GM12873 (cell line): Measurements from ENCODE around the gene SOWAHA.

Experiments used
- TF ChIP-seq, protein P1 (sequence below): IDR thresholded peaks from 2 replicates; pipeline ENCODE4 v1.5.1; 2012; ENCODE audit warnings: low read depth, mild to moderate bottlenecking, moderate library complexity, low read length, control low read depth; ENCODE audit not compliant: insufficient read depth; ENCODE audit errors: missing control alignments

The SOWAHA gene

DNA sequence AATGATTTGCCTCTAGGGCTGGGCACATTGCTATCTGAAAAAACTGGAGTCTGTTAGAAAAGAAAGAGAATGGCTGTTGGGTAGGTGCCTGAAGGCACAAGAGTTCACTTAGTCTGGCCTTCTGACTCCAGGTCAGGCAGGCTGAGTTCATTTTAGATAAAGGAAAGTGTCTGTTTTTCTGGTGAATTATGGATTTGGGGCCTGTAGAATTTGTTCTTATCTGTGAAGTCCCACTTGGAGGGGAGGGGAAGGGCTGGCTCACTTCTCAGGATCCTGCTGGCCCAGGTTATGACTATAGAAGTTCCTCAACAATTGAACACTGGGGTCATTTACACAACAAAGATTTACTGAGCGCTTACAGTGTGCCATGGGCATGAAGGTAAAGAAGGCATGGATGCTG is 24.6 kb upstream of the SOWAHA start:
- TF ChIP-seq, protein P1, sequence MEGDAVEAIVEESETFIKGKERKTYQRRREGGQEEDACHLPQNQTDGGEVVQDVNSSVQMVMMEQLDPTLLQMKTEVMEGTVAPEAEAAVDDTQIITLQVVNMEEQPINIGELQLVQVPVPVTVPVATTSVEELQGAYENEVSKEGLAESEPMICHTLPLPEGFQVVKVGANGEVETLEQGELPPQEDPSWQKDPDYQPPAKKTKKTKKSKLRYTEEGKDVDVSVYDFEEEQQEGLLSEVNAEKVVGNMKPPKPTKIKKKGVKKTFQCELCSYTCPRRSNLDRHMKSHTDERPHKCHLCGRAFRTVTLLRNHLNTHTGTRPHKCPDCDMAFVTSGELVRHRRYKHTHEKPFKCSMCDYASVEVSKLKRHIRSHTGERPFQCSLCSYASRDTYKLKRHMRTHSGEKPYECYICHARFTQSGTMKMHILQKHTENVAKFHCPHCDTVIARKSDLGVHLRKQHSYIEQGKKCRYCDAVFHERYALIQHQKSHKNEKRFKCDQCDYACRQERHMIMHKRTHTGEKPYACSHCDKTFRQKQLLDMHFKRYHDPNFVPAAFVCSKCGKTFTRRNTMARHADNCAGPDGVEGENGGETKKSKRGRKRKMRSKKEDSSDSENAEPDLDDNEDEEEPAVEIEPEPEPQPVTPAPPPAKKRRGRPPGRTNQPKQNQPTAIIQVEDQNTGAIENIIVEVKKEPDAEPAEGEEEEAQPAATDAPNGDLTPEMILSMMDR = no peak

DNA sequence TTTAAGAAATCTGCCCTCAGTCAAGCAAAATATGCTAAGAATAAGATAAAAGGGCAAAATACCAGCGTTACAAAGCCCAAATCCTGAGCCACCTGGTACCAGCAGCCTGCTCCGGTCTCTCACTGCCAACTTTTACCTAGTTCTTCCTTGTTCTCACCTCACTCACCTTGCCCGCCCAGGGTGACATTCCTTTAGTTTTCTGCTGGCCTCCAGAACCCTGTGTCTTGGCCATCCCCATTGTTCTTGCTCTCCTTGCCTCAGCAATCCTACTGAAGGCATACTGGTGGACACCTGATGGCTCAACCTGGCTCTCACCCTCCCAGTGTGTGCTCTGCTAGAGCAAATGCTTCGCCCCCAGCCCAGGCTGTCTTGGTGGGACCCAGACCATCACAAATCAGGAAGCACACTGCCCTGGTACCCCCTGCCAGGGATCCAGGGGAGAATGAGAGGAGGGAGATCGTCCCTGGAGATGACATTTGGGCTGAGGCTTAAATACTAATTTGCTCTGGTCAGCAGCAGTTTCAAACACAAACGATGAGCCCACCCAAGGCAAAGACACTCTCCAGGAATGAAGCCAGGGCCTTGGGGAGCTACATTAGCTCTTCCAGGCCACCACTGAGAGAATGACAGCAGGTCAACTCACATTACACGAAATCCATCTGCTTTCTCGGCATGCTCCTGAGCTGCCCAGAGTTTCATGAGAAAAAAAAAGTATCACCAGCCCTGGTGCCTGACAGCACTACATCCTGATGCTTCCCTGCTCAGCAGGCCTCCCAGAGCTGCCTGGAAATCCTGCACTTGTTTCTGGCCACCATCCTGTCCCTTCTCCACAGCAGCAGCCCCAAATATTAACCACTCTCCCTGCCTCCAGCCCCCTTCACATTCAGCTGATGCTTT is 23.9 kb upstream of the SOWAHA start:
- TF ChIP-seq, protein P1 = no peak

DNA sequence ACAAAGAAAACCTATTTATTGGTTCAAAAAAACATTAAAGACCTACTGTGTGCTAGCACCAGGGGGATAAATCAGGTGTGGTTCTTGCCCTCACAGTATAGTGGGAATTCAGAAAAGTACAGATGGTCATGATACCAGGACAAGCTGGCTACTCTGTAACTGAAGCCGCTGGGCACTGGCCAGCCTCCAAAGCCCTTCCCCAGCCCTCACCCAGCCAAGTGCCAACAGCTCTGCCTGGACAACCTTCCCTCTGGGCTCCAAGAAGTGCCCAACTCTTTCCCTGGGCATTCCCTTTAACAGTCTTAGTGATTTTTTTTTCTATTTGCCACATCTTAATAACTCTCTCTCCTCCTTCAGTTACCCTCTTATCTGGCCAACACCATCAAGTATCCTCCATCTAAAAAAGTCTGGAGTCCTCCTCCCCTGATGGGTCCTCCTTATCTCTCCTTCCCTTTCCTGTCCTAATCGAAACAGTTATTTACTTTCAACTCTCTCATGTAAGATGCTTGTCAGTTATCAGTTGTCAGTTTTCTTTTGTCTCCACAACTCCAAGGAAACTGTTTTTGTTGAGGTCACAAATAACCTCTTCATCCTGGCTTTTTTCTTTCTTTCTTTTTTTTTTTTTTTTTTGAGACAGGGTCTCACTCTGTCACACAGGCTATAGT is 22.8 kb upstream of the SOWAHA start:
- TF ChIP-seq, protein P1 = no peak

DNA sequence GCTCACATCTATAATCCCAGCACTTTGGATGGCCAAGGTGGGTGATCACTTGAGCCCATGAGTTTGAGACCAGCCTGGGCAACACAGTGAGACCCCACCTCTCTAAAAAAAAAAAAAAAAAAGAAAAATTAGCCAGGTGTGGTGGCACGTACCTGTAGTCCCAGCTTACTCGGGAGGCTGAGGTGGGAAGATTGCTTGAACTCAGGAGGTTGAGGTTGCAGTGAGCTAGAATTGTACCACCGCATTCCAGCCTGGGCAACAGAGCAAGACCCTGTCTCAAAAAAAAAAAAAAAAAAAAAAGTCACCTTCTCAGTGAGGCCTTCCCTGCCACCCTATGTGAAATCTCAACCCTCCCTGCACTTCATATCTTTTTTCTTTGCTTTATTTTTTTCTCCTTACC is 22.1 kb upstream of the SOWAHA start:
- TF ChIP-seq, protein P1 = no peak

DNA sequence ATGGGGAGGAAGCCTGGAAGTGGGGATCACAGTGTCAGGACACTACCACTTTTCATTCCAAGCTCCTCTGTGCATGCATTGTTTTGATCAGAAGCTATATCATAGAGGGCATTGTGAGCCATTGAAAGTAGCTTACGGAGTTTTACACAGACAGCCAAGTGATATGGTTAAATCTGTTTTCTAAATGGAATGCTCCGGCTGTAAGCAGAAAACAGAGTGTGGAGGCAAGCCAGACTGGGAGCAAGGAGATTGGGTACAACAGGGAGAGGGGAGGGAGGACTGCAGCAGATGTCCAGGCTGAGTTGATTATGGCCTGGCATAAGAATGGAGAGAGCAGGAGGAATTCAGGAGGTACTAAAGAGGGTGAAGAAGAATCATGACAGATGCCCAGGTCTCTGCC is 15.5 kb upstream of the SOWAHA start:
- TF ChIP-seq, protein P1 = no peak

DNA sequence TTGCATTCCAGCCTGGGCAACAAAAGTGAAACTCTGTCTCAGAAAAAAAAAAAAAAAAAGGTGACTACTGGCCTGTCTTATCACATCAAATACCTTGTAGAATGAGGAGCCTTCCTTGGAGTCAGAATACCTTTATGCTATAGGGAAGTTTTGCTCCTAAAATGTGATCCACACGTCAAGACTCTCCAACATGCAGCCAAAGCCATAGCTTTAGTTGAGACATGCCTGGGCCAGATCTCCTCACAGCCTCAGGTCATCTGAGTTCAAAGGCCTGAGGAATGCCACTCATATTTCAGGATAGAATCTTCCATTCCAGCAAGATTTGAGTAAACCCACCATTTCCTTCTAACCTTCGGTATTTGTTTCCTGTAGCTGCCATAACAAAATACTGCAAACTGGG is 13.7 kb upstream of the SOWAHA start:
- TF ChIP-seq, protein P1 = no peak

DNA sequence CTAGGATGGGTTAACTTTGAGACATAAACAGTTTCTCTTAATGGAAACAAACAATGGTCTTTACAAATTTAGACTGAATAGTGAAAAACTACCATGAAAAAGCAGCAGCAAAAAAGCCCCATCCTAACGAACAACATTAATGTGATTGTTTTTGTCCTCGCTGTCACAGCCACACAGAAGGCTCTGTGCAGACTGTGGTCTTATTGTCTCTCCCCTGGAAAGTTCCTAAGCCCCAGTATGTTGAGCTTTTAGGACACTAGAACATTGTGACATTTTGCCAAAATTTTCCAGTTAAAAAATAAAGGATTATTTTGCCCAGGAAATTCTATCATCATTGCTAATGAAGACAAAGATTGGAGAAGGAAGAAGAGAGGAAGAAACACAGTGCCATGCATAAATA is 12.6 kb upstream of the SOWAHA start:
- TF ChIP-seq, protein P1 = no peak
